SK-N-SH (cell line): ENCODE data around the gene HPCA. TPM values are rescaled to one million over a fixed set of nuclear protein-coding genes. Genes with fewer than 3 reads are reported as not detected.

ENCODE experiments used
- CTCF ChIA-PET: fragments of 300-600, 350-600 bp; formaldehyde crosslinking; extraction: SDS; loops from one replicate; lab custom pipeline; 2021; lab: Yijun Ruan, JAX
- POLR2A ChIA-PET: fragments of 350-600 bp; sonication (Branson Sonifier 250); formaldehyde crosslinking; extraction: SDS; loops from one replicate; lab custom pipeline; 2020; ENCODE audit warnings: antibody characterized with exemption, inconsistent platforms; lab: Yijun Ruan, JAX
- DNase-seq: peaks from one replicate; pipeline ENCODE4 v3.0.0; 2012
- H2AFZ ChIP-seq: fragments of 200-600 bp; sonication (generic); 2 replicates; pipeline ENCODE4 v1.8.1; 2016; ENCODE audit warnings: antibody characterized with exemption, mild to moderate bottlenecking, low read depth
- H3F3A ChIP-seq: fragments of 200-600 bp; sonication (generic); replicated peaks from 2 replicates; pipeline ENCODE3; 2016; ENCODE audit warnings: antibody characterized with exemption, mild to moderate bottlenecking; ENCODE audit not compliant: insufficient read depth
- H3K27ac ChIP-seq, 2 experiments: fragments of 200-500 bp in 1 of 2; fragments of 200-600 bp in 1 of 2; sonication (Bioruptor generic) in 1 of 2; sonication (generic), shearing (Covaris generic) in 1 of 2; 2 replicates each; pipeline versions ENCODE4 v1.5.1 to v1.6.1; 2014 to 2016; ENCODE audit warnings: low read depth in 2 of 2, inconsistent platforms in 1 of 2, low read length in 1 of 2, mild to moderate bottlenecking in 1 of 2, mixed read lengths in 1 of 2
- H3K27me3 ChIP-seq: fragments of 200-600 bp; sonication (generic), shearing (Covaris generic); 2 replicates; pipeline ENCODE4 v1.6.1; 2016; ENCODE audit warnings: mixed run types; ENCODE audit not compliant: insufficient read depth
- H3K36me3 ChIP-seq, 2 experiments: fragments of 200-500 bp in 1 of 2; fragments of 200-600 bp in 1 of 2; sonication (Bioruptor generic) in 1 of 2; sonication (generic) in 1 of 2; replicated peaks in 1 of 2; 2 replicates each; pipeline versions ENCODE3 to v1.5.1; 2014 to 2016; ENCODE audit warnings: low read length in 1 of 2, mild to moderate bottlenecking in 1 of 2; ENCODE audit not compliant: insufficient read depth in 2 of 2, control insufficient read depth in 1 of 2
- H3K4me1 ChIP-seq, 2 experiments: fragments of 200-500 bp in 1 of 2; fragments of 200-600 bp in 1 of 2; sonication (Bioruptor generic) in 1 of 2; sonication (generic), shearing (Covaris generic) in 1 of 2; 2 replicates each; pipeline versions ENCODE4 v1.5.1 to v1.6.1; 2014 to 2016; ENCODE audit warnings: low read depth in 1 of 2, low read length in 1 of 2, mixed run types in 1 of 2; ENCODE audit not compliant: insufficient read depth in 2 of 2, control insufficient read depth in 1 of 2
- H3K4me2 ChIP-seq: fragments of 200-600 bp; sonication (generic), shearing (Covaris generic); 2 replicates; pipeline ENCODE4 v1.6.1; 2017; ENCODE audit warnings: mixed run types
- H3K4me3 ChIP-seq, 2 experiments: fragments of 200-500 bp in 1 of 2; fragments of 200-600 bp in 1 of 2; sonication (Bioruptor generic) in 1 of 2; sonication (generic), shearing (Covaris generic) in 1 of 2; 2 replicates each; pipeline versions ENCODE4 v1.5.1 to v1.8.1; 2014 to 2016; ENCODE audit warnings: low read depth in 2 of 2, inconsistent platforms in 1 of 2, low read length in 1 of 2, mild to moderate bottlenecking in 1 of 2, mixed read lengths in 1 of 2, moderate library complexity in 1 of 2
- H3K79me2 ChIP-seq: fragments of 200-600 bp; sonication (generic); 2 replicates; pipeline ENCODE4 v1.8.1; 2017; ENCODE audit warnings: mild to moderate bottlenecking; ENCODE audit not compliant: insufficient read depth
- H3K9ac ChIP-seq: fragments of 200-600 bp; sonication (generic); 2 replicates; pipeline ENCODE4 v1.6.1; 2017; ENCODE audit warnings: mixed run types
- H3K9me2 ChIP-seq: fragments of 200-600 bp; sonication (generic); 2 replicates; pipeline ENCODE4 v1.6.1; 2017; ENCODE audit warnings: mixed run types
- H3K9me3 ChIP-seq: fragments of 200-600 bp; sonication (generic); 2 replicates; pipeline ENCODE4 v1.6.1; 2017; ENCODE audit warnings: mixed run types, mild to moderate bottlenecking, moderate library complexity
- H4K20me1 ChIP-seq: fragments of 200-600 bp; sonication (generic); 2 replicates; pipeline ENCODE4 v1.6.1; 2017; ENCODE audit warnings: mild to moderate bottlenecking, mixed run types; ENCODE audit not compliant: insufficient read depth
- ELF1 ChIP-seq: IDR thresholded peaks from 2 replicates; pipeline ENCODE4 v1.4.0; 2012
- EP300 ChIP-seq, 2 experiments: IDR thresholded peaks; 2 replicates each; pipeline versions ENCODE4 v1.4.0 to v1.6.1; 2012; ENCODE audit warnings: borderline replicate concordance in 1 of 2, low read depth in 1 of 2, low read length in 1 of 2
- FOXJ3 ChIP-seq: sonication (generic); formaldehyde crosslinking; IDR thresholded peaks from 2 replicates; pipeline ENCODE4 v1.5.1; 2020; ENCODE audit warnings: mild to moderate bottlenecking, missing genetic modification reagents
- GATA2 ChIP-seq: sonication (generic); formaldehyde crosslinking; IDR thresholded peaks from 2 replicates; pipeline ENCODE4 v1.5.0; 2020; ENCODE audit warnings: mild to moderate bottlenecking, missing genetic modification reagents
- MAX ChIP-seq: IDR thresholded peaks from 2 replicates; pipeline ENCODE4 v1.4.0; 2012; ENCODE audit warnings: low read depth
- PBX3 ChIP-seq: IDR thresholded peaks from 2 replicates; pipeline ENCODE4; 2012
- POLR2AphosphoS5 ChIP-seq: IDR thresholded peaks from 2 replicates; pipeline ENCODE4 v1.6.1; 2012; ENCODE audit warnings: low read depth, low read length
- RAD21 ChIP-seq: IDR thresholded peaks from 2 replicates; pipeline ENCODE4 v1.6.1; 2012; ENCODE audit warnings: mild to moderate bottlenecking, low read length
- RCOR1 ChIP-seq: fragments of 150-350 bp; IDR thresholded peaks from 2 replicates; pipeline ENCODE4 v1.6.1; 2017; ENCODE audit warnings: antibody characterized with exemption, low read length
- REST ChIP-seq: IDR thresholded peaks from 2 replicates; pipeline ENCODE4 v1.6.1; 2012; ENCODE audit warnings: mild to moderate bottlenecking, low read depth, low read length, moderate library complexity
- RXRA ChIP-seq: IDR thresholded peaks from 2 replicates; pipeline ENCODE4 v1.4.0; 2012; ENCODE audit warnings: low read depth, mild to moderate bottlenecking, borderline replicate concordance
- TCF12 ChIP-seq: IDR thresholded peaks from 2 replicates; pipeline ENCODE4 v1.4.0; 2012
- TEAD4 ChIP-seq: IDR thresholded peaks from 2 replicates; pipeline ENCODE4 v1.4.0; 2012; ENCODE audit warnings: mild to moderate bottlenecking, borderline replicate concordance; ENCODE audit not compliant: insufficient read depth
- USF1 ChIP-seq: IDR thresholded peaks from 2 replicates; pipeline ENCODE4 v1.4.0; 2012; ENCODE audit warnings: low read depth, borderline replicate concordance
- USF2 ChIP-seq: fragments of 150-350 bp; IDR thresholded peaks from 2 replicates; pipeline ENCODE4 v1.6.1; 2017; ENCODE audit warnings: antibody characterized with exemption, low read length, low read depth, borderline replicate concordance
- ZBTB33 ChIP-seq: IDR thresholded peaks from 2 replicates; pipeline ENCODE4 v1.4.0; 2012; ENCODE audit warnings: low read depth, borderline replicate concordance
- WGBS: methylation state at CpG from one replicate; pipeline ENCODE4 v1.1.6; 2017; ENCODE audit warnings: low lambda C conversion rate; 5-methylcytosine and 5-hydroxymethylcytosine counted together
- polyA plus RNA-seq, 3 experiments: library from polyadenylated mRNA; depleted of rRNA; stranded (reverse); fragments of >200 nt; gene quantifications; 2 replicates each; pipeline ENCODE4 v1.2.3, GENCODE V29; 2012

Gene HPCA
- polyA plus RNA-seq, 1 of the 3 experiments (the other 2 are of a cell fraction): not detected

GRCh38 chr1:32888677-32889420 is 2.6 kb downstream of the HPCA start:
- Histone ChIP-seq H3K27me3 (peaks cover 5% of the 10 kb centered on the region; the same call in 1 of the 2 replicates), H3K4me1 (peaks cover 0 to 8% of the 10 kb centered on the region in 2 experiments; a peak in 2 of 4 replicates), H3K36me3 (no peaks in the 10 kb centered on the region), H4K20me1 (0 out of 2 replicates have a peak, but pooled peaks cover 4% of the 10 kb centered on the region), H3K4me3 (no peak overlapping the region), H3K79me2 (no peaks in the 10 kb centered on the region), H3K9ac (no peak overlapping the region), H3K27ac (no peak overlapping the region), H3K4me2 (no peak overlapping the region), H3F3A (peaks cover 4% of the 10 kb centered on the region), H2AFZ (no peak overlapping the region), H3K9me3 (no peaks in the 10 kb centered on the region), H3K9me2 (no peaks in the 10 kb centered on the region)
- ChIA-PET CTCF (interaction anchor here (1.3 to 9.0 kb wide), 6 partner anchors 10 to 206 kb away, joined by 3 to 46 read pairs (median 23); partner anchors contain the start of gene FNDC5), POLR2A (no interaction called here)
- no peak for DNase-seq
- WGBS: 75% methylated on average over 24 of the region's 24 CpGs
- no peak for TF ChIP-seq POLR2AphosphoS5
- TF ChIP-seq RAD21: no peak
- no peak for TF ChIP-seq RCOR1
- no peak for TF ChIP-seq TEAD4
- TF ChIP-seq EP300 (IDR thresholded peaks at IDR 0.05; ENCODE audit: borderline replicate concordance in 1 of 2, low read depth in 1 of 2, low read length in 1 of 2): no peak
- TF ChIP-seq PBX3: no peak
- TF ChIP-seq MAX: no peak
- no peak for TF ChIP-seq USF2
- no peak for TF ChIP-seq ZBTB33
- no peak for TF ChIP-seq REST
- TF ChIP-seq TCF12: no peak
- no peak for TF ChIP-seq GATA2 (CRISPR knock-in tag)
- no peak for TF ChIP-seq RXRA
- no peak for TF ChIP-seq ELF1
- no peak for TF ChIP-seq USF1
- TF ChIP-seq FOXJ3: no peak
